ENCODE results near the gene FGGY. TPM values are rescaled to one million over a fixed set of nuclear protein-coding genes. Genes with fewer than 3 reads are reported as not detected.

FGGY gene
- total RNA-seq, 4 donors from 2014 or later, result 24.9 to 35.9 (median 30.5) TPM

DNA sequence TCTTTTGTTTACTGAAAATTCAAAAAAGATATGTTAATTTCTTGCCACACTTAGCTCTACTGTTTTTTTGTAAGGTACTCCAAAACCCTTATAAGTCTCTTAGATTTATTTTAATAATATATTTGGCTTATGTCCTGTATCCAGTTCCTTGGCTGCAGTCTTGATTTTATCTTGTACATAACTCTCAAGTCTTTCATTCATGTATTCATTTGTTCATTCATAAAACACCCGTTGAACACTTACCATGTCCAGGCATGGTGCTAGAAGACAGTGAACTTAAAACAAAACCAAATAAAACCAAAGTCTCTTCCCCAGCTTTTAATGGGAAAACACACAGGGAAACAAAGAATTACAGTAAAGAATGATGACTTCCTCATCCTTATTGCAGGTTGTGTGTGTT lies 215.8 kb downstream of the FGGY start:
- DNase-seq (no peak), ATAC-seq (no peak)
- Histone ChIP-seq H3K36me3 (no peaks in the 10 kb centered on the region), H3K4me1 (peaks cover 23 to 34% of the 10 kb centered on the region in 2 donors), H3K27ac (no peak overlapping the region), H3K27me3 (no peaks in the 10 kb centered on the region), H3K4me3 (no peak overlapping the region), H3K9me3 (no peaks in the 10 kb centered on the region)
- TF ChIP-seq CTCF (IDR thresholded peaks at IDR 0.05 in 4 of 5, conservative IDR thresholded peaks at IDR 0.05 in 1 of 5) (no peak), POLR2A (IDR thresholded peaks at IDR 0.05) (no peak)
- intact Hi-C loops (cut with DNase I; ENCODE audit: low total_unique reads) (no loop called here), in situ Hi-C loops (cut with MboI; ENCODE audit: low sequenced_read_pairs in 4 of 4) (loop anchor here in 3 of 4 donors (25.0 kb wide), 1 partner anchor 175 kb away; no protein-coding TSS in a partner anchor)

- peak; percentile 31 to 55 for ATAC-seq
- Histone ChIP-seq H3K4me3 (no peak overlapping the region), H3K27ac (peak overlapping the region; percentile 42 to 60 (median 48)), H3K9me3 (no peaks in the 10 kb centered on the region), H3K4me1 (peaks cover 19 to 25% of the 10 kb centered on the region in 2 donors), H3K27me3 (no peaks in the 10 kb centered on the region), H3K36me3 (no peaks in the 10 kb centered on the region)
- DNase-seq, result no peak
- TF ChIP-seq CTCF (IDR thresholded peaks at IDR 0.05 in 4 of 5, conservative IDR thresholded peaks at IDR 0.05 in 1 of 5) (no peak), POLR2A (IDR thresholded peaks at IDR 0.05) (no peak)
- in situ Hi-C loops (cut with MboI; ENCODE audit: low sequenced_read_pairs in 4 of 4) (loop anchor here in 3 of 4 donors (25.0 kb wide), 1 partner anchor 173 kb away; no protein-coding TSS in a partner anchor), intact Hi-C loops (cut with DNase I; ENCODE audit: low total_unique reads) (no loop called here)
These were observed 217.4 kb downstream of the FGGY start for GRCh38 chr1:59514061-59514909.

DNA sequence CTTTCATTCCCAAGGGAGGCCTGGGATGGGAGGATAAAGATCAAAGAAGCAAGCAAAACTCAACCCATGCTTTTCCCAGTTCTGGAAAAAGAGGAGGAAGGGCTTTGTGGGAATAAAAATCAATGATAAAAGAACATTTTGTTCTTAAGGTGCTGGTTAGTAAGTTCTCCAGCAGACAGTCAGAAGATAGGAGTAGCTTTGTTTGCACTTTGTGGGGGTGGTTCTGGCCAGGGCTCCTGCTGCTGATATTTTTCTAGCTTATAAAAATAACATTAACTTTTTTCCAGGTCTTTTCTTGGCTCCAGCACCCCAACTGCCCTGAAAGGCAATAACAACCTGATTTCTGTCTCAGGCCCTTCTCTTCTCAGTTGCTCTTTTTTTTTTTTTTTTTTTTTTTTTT lies 220.0 kb downstream of the FGGY start:
- no peak for DNase-seq
- no peaks in the 10 kb centered on the region for H3K27me3 ChIP-seq
- no peaks in the 10 kb centered on the region for H3K9me3 ChIP-seq
- no peak overlapping the region for H3K4me3 ChIP-seq
- H3K36me3 ChIP-seq, result no peaks in the 10 kb centered on the region
- no peak for ATAC-seq
- peak overlapping the region in 2 of 4 donors; percentile 39 to 44 for H3K27ac ChIP-seq
- TF ChIP-seq POLR2A (IDR thresholded peaks at IDR 0.05) (no peak), CTCF (IDR thresholded peaks at IDR 0.05 in 4 of 5, conservative IDR thresholded peaks at IDR 0.05 in 1 of 5) (no peak)
- H3K4me1 ChIP-seq, result peaks cover 34 to 44% of the 10 kb centered on the region in 2 donors
- intact Hi-C loops (cut with DNase I; ENCODE audit: low total_unique reads) (no loop called here), in situ Hi-C loops (cut with MboI; ENCODE audit: low sequenced_read_pairs in 4 of 4) (loop anchor here in 3 of 4 donors (25.0 kb wide), 1 partner anchor 170 kb away; no protein-coding TSS in a partner anchor)

DNA sequence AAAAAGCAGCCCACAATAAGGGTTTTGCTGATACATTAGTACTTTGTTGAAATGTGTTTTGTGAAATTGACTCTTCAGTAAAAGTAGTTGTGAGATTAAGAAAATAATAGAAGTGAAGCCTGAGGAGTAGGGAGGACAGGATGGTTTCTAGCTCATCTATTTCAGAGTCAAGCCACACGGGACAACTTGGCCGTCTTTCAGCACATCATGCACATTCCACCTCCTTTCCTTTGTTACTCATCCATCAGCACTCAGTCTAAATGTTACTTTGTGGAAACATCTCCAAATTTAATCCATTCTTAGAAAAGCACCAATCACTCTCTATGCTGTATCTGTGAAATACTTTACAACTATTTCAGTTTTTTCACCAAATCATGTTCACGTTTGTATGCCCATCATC lies 223.3 kb downstream of the FGGY start:
- DNase-seq, result peak; percentile 37 to 63
- H3K27ac ChIP-seq, result peak overlapping the region; percentile 86 to 92 (median 90)
- no peaks in the 10 kb centered on the region for H3K27me3 ChIP-seq
- in situ Hi-C loops (cut with MboI; ENCODE audit: low sequenced_read_pairs in 4 of 4) (loop anchor here in 3 of 4 donors (25.0 kb wide), 1 partner anchor 167 kb away; no protein-coding TSS in a partner anchor), intact Hi-C loops (cut with DNase I; ENCODE audit: low total_unique reads) (loop anchor here (5.0 to 10.0 kb wide), 5 partner anchors 77 to 738 kb away; partner anchors contain the start of genes CYP2J2, FGGY and JUN)
- no peaks in the 10 kb centered on the region for H3K9me3 ChIP-seq
- H3K4me1 ChIP-seq, result peaks cover 44 to 56% of the 10 kb centered on the region in 2 donors
- TF ChIP-seq POLR2A (IDR thresholded peaks at IDR 0.05) (no peak), CTCF (IDR thresholded peaks at IDR 0.05 in 4 of 5, conservative IDR thresholded peaks at IDR 0.05 in 1 of 5) (no peak)
- ATAC-seq, result peak in 1 of 2 donors; percentile 45
- no peaks in the 10 kb centered on the region for H3K36me3 ChIP-seq
- no peak overlapping the region for H3K4me3 ChIP-seq
